Caco-2 (cell line): ENCODE data around the gene GET3. TPM values are rescaled to one million over a fixed set of nuclear protein-coding genes. Genes with fewer than 3 reads are reported as not detected.
"Not testable (repeated sequence)": the region's sequence is repeated elsewhere in the genome, so short reads cannot be mapped to it uniquely, and the experiment has no call there.

Experiments used
- BruUV-seq: library from RNA; stranded (reverse); fragments of 400-500 nt; replicated peaks from 2 replicates; lab custom pipeline; 2021; lab: Mats Ljungman, UMichigan
- CTCF ChIA-PET: fragments of 300-600 bp; sonication (Branson Sonifier 250); formaldehyde crosslinking; loops from one replicate; lab custom pipeline; 2022; ENCODE audit warnings: antibody characterized with exemption; lab: Charles Lee
- POLR2A ChIA-PET: fragments of 300-600 bp; sonication (Branson Sonifier 250); formaldehyde crosslinking; loops from one replicate; lab custom pipeline; 2022; ENCODE audit warnings: antibody characterized with exemption; lab: Charles Lee
- DNase-seq, 2 experiments: peaks; one replicate each; pipeline versions ENCODE4 v3.0.0 to v3.0.0-alpha.2; 2020 to 2022
- H3K27me3 ChIP-seq: replicated peaks from 2 replicates; pipeline ENCODE4 v1.6.0; 2011; ENCODE audit warnings: low read length; ENCODE audit not compliant: control insufficient read depth, insufficient read depth
- H3K36me3 ChIP-seq: 2 replicates; pipeline ENCODE4 v1.5.1; 2011; ENCODE audit warnings: low read length; ENCODE audit not compliant: control insufficient read depth, insufficient read depth
- H3K4me1 ChIP-seq: fragments of 250-450 bp; sonication (Bioruptor Pico); 2 replicates; pipeline ENCODE4 v1.5.1; 2020; ENCODE audit warnings: mild to moderate bottlenecking
- H3K4me3 ChIP-seq: 2 replicates; pipeline ENCODE4 v1.5.1; 2011; ENCODE audit warnings: low read depth, mild to moderate bottlenecking, control low read depth, low read length
- H3K9me3 ChIP-seq: fragments of 250-450 bp; sonication (Bioruptor Pico); 2 replicates; pipeline ENCODE4 v1.5.1; 2020; ENCODE audit warnings: mild to moderate bottlenecking, moderate library complexity
- H3K27ac Mint-ChIP-seq: one replicate; pipeline ENCODE4 v1.8.0; 2022; ENCODE audit warnings: mixed read lengths; ENCODE audit not compliant: unreplicated experiment
- H3K27me3 Mint-ChIP-seq: one replicate; pipeline ENCODE4 v1.8.0; 2022; ENCODE audit warnings: mixed read lengths; ENCODE audit not compliant: insufficient read depth, unreplicated experiment
- H3K36me3 Mint-ChIP-seq: one replicate; pipeline ENCODE4 v1.8.0; 2022; ENCODE audit warnings: mild to moderate bottlenecking, mixed read lengths; ENCODE audit not compliant: insufficient read depth, unreplicated experiment
- H3K4me1 Mint-ChIP-seq: one replicate; pipeline ENCODE4 v1.8.0; 2022; ENCODE audit warnings: low read depth, mixed read lengths; ENCODE audit not compliant: unreplicated experiment
- H3K4me3 Mint-ChIP-seq: one replicate; pipeline ENCODE4 v1.8.0; 2022; ENCODE audit warnings: mild to moderate bottlenecking, moderate library complexity, mixed read lengths; ENCODE audit not compliant: unreplicated experiment
- H3K9me3 Mint-ChIP-seq: one replicate; pipeline ENCODE4 v1.8.0; 2022; ENCODE audit warnings: mixed read lengths; ENCODE audit not compliant: unreplicated experiment
- intact Hi-C: fragments of 100-400 bp; cut with micrococcal nuclease; formaldehyde crosslinking; loops from one replicate; pipeline ENCODE4 v1.10.0; 2022; ENCODE audit not compliant: unreplicated experiment
- total RNA-seq: library from RNA; stranded (reverse); gene quantifications from 2 replicates; pipeline ENCODE4 v1.2.3, GENCODE V29; 2022
- TF ChIP-seq, protein P1 (sequence below), 2 experiments: fragments of 200-600 bp in 1 of 2; IDR thresholded peaks; 1 replicate in 1 of 2; 2 replicates in 1 of 2; pipeline versions ENCODE4 v1.5.1 to v1.8.0; 2011 to 2022; ENCODE audit warnings: antibody characterized with exemption in 1 of 2, control low read depth in 1 of 2, inconsistent platforms in 1 of 2, low read depth in 1 of 2, low read length in 1 of 2, mild to moderate bottlenecking in 1 of 2, moderate library complexity in 1 of 2; ENCODE audit not compliant: insufficient read depth in 1 of 2, severe bottlenecking in 1 of 2, unreplicated experiment in 1 of 2

Gene GET3
- total RNA-seq, 1 experiment from 2014 or later, result 57.1 TPM

DNA sequence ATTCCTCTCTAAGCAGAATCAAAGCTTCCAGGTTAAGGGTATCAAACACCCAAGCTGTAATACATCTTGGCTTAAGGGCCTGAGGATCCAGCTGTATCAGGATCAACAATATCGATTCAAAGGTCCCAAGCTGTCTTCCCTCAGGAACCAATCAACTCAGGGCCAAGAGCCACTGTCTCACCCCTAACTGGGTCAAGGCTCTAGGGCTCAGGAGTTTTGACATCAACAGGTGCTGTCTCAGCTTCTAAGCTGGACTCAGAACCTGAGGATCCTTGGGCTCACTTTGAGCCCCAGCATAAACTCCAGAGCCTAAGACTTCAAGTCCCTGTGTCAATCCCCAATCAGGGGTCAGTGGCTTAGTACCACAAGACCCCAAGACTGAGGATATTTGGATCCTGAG, 41.8 kb upstream of the GET3 start:
- ChIA-PET POLR2A (no interaction called here), CTCF (no interaction called here)
- intact Hi-C loops, result no loop called here
- Mint-ChIP-seq H3K9me3 (no peaks in the 10 kb centered on the region), H3K4me1 (no peaks in the 10 kb centered on the region), H3K27ac (no peak overlapping the region), H3K27me3 (no peaks in the 10 kb centered on the region), H3K4me3 (peak overlapping the region; percentile 81), H3K36me3 (peaks cover 9% of the 10 kb centered on the region)
- TSS peak; percentile 13 for BruUV-seq
- Histone ChIP-seq H3K4me3 (peak overlapping the region; percentile 100), H3K9me3 (no peaks in the 10 kb centered on the region), H3K36me3 (peaks cover 1% of the 10 kb centered on the region; the same call in 1 of the 2 replicates), H3K27me3 (no peaks in the 10 kb centered on the region), H3K4me1 (no peaks in the 10 kb centered on the region)
- no peak for DNase-seq
- TF ChIP-seq, protein P1, sequence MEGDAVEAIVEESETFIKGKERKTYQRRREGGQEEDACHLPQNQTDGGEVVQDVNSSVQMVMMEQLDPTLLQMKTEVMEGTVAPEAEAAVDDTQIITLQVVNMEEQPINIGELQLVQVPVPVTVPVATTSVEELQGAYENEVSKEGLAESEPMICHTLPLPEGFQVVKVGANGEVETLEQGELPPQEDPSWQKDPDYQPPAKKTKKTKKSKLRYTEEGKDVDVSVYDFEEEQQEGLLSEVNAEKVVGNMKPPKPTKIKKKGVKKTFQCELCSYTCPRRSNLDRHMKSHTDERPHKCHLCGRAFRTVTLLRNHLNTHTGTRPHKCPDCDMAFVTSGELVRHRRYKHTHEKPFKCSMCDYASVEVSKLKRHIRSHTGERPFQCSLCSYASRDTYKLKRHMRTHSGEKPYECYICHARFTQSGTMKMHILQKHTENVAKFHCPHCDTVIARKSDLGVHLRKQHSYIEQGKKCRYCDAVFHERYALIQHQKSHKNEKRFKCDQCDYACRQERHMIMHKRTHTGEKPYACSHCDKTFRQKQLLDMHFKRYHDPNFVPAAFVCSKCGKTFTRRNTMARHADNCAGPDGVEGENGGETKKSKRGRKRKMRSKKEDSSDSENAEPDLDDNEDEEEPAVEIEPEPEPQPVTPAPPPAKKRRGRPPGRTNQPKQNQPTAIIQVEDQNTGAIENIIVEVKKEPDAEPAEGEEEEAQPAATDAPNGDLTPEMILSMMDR (IDR thresholded peaks at IDR 0.05; ENCODE audit: insufficient read depth in 1 of 2, low read depth in 1 of 2, low read length in 1 of 2, severe bottlenecking in 1 of 2, unreplicated experiment in 1 of 2), result no peak

DNA sequence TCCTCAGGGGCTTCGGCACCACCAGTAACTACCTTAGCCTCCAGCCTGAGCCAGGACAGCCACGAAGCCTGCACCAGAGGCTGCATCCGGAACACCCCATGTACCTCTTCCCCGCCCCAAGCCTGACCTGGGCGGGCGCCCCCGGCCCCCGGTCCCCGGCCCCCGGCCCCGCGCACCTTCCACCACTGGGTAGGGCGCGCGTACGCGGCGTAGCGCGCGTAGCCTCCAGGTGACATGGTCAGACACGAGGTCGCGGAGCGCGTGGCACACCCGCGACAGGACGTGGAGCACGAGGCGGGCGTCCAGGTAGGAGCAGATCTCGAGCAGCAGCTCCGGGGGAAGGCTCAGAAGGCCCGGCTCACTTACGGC, 41.3 kb upstream of the GET3 start:
- H3K27ac Mint-ChIP-seq, result peak overlapping the region; percentile 87
- DNase-seq, result no peak
- Histone ChIP-seq H3K4me1 (no peaks in the 10 kb centered on the region), H3K9me3 (no peaks in the 10 kb centered on the region), H3K27me3 (no peaks in the 10 kb centered on the region), H3K4me3 (peak overlapping the region; percentile 100), H3K36me3 (peaks cover 1% of the 10 kb centered on the region; the same call in 1 of the 2 replicates)
- intact Hi-C loops, result no loop called here
- TF ChIP-seq, protein P1 (IDR thresholded peaks at IDR 0.05; ENCODE audit: insufficient read depth in 1 of 2, low read depth in 1 of 2, low read length in 1 of 2, severe bottlenecking in 1 of 2, unreplicated experiment in 1 of 2), result no peak
- H3K27me3 Mint-ChIP-seq, result no peaks in the 10 kb centered on the region
- H3K9me3 Mint-ChIP-seq, result no peaks in the 10 kb centered on the region
- ChIA-PET CTCF (no interaction called here), POLR2A (interaction anchor here (0.6 kb wide), 1 partner anchor 162 kb away, joined by 4 read pairs; no protein-coding TSS in a partner anchor)
- no peaks in the 10 kb centered on the region for H3K4me1 Mint-ChIP-seq
- no TSS peak for BruUV-seq
- H3K36me3 Mint-ChIP-seq, result peaks cover 13% of the 10 kb centered on the region
- H3K4me3 Mint-ChIP-seq, result peak overlapping the region; percentile 81

DNA sequence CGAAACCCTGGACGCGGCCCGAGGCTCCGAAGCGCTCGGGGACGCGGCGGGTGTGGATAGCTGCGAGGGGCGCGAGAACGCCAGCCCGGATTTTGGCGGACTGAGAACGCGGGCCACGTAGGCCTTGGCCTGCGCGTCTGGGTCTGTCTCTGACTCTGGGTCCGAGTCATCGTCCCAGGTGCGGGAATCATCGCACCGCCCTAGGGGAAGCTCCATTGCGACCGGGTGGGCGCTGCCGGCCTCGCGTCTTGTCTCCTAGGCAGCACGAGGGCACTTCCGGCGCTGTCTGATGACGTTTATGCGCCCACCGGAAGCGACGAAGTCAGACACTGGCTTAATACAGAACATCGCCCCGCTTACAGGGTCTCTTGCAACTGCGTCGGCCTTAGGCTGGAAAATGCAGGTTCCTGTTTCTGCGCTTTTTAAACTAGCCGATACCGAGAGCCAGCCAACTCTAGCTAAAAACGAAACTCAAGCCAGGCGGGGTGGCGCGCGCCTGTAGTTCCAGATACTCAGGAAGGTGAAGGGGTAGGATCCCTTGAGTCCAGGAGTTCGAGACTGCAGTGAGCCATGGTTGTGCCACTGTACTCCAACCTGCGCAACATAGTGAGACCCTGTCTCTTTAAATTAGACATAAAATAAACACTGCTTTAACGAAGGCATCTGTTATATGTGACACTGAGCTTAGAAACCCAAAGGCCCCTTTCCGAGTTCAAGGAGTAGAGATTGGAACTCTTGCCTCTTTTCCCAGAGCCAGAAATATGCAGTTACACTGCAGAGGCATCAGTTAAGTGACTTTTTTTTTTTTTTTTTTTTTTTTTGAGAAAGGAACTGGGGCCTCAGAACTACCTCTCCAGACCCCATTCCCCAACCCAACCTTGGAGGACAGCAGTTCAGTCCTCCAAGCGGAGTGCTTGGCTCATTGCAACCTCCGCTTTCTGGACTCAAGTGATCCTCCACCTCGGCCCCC, 40.6 kb upstream of the GET3 start, which contains the start of gene FBXW9:
Gene FBXW9, minus strand, starts transcription at position 266 of the 970 bp plus-strand sequence. Its CDS starts 50 bp downstream, at position 216.
- Histone ChIP-seq H3K4me1 (no peaks in the 10 kb centered on the region), H3K9me3 (no peaks in the 10 kb centered on the region), H3K4me3 (peak within 1 kb of the TSS; percentile 100), H3K36me3 (peaks cover 1% of the 10 kb centered on the region), H3K27me3 (no peaks in the 10 kb centered on the region)
- H3K9me3 Mint-ChIP-seq, result no peaks in the 10 kb centered on the region
- peak; percentile 94 to 95 for DNase-seq
- POLR2A ChIA-PET, result interaction anchor here (0.6 kb wide), 2 partner anchors 24 to 161 kb away, joined by 4 to 11 read pairs; no protein-coding TSS in a partner anchor
- H3K4me1 Mint-ChIP-seq, result no peaks in the 10 kb centered on the region
- TSS peak; percentile 98 for BruUV-seq
- peaks cover 20% of the 10 kb centered on the region for H3K36me3 Mint-ChIP-seq
- peak within 1 kb of the TSS; percentile 87 for H3K27ac Mint-ChIP-seq
- H3K27me3 Mint-ChIP-seq, result no peaks in the 10 kb centered on the region
- intact Hi-C loops, result no loop called here
- TF ChIP-seq, protein P1 (IDR thresholded peaks at IDR 0.05; ENCODE audit: insufficient read depth in 1 of 2, low read depth in 1 of 2, low read length in 1 of 2, severe bottlenecking in 1 of 2, unreplicated experiment in 1 of 2), result no peak
- CTCF ChIA-PET, result no interaction called here
- peak within 1 kb of the TSS; percentile 81 for H3K4me3 Mint-ChIP-seq

DNA sequence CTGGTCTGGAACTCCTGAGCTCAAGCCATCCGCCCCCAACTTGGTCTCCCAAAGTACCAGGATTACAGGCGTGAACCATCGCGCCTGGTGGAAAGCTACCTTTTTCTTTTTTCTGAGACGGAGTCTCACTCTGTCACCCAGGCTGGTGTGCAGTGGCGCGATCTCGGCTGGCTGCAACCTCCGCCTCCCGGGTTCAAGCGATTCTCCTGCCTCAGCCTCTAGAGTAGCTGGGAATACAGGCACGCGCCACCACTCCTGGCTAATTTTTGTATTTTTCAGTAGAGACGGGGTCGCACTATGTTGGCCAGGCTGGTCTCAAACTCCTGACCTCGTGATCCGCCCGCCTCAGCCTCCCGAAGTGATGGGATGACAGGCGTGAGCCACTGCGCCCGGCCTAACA, 39.9 kb upstream of the GET3 start:
- H3K27ac Mint-ChIP-seq, DNase-seq, H3K9me3 ChIP-seq, H3K9me3 Mint-ChIP-seq, intact Hi-C loops, H3K4me3 ChIP-seq, H3K27me3 ChIP-seq, BruUV-seq, H3K4me1 Mint-ChIP-seq, CTCF ChIA-PET, POLR2A ChIA-PET, H3K27me3 Mint-ChIP-seq, H3K4me1 ChIP-seq, H3K36me3 ChIP-seq: not testable (repeated sequence)
- Mint-ChIP-seq H3K36me3 (peaks cover 27% of the 10 kb centered on the region), H3K4me3 (peak overlapping the region; percentile 81)
